A549 (cell line): Measurements from ENCODE around the gene SACM1L.

Source experiments
- CTCF ChIP-seq: fragments of >200 bp; sonication (Bioruptor Twin); formaldehyde crosslinking; IDR thresholded peaks from 3 replicates; pipeline ENCODE4 v1.5.1; 2016
- ESRRA ChIP-seq: fragments of 150-350 bp; IDR thresholded peaks from 2 replicates; pipeline ENCODE4 v1.6.1; 2014; ENCODE audit warnings: mild to moderate bottlenecking, low read length, borderline replicate concordance
- PHF8 ChIP-seq: fragments of 200-600 bp; sonication (generic); IDR thresholded peaks from 2 replicates; pipeline ENCODE4 v1.6.1; 2016; ENCODE audit warnings: low read depth, mild to moderate bottlenecking, antibody characterized with exemption, moderate library complexity, borderline replicate concordance
- POLR2A ChIP-seq: IDR thresholded peaks from 2 replicates; pipeline ENCODE4 v1.6.1; 2012; ENCODE audit warnings: mild to moderate bottlenecking, low read length
- REST ChIP-seq: fragments of 200-600 bp; sonication (generic); IDR thresholded peaks from 2 replicates; pipeline ENCODE4 v1.6.1; 2016; ENCODE audit warnings: antibody characterized with exemption, mild to moderate bottlenecking, moderate library complexity
- SMC3 ChIP-seq: fragments of >200 bp; sonication (Bioruptor Twin); formaldehyde crosslinking; IDR thresholded peaks from 3 replicates; pipeline ENCODE4 v1.6.1; 2018; ENCODE audit warnings: inconsistent platforms

GRCh38 chr3:45688194-45688881, 858 bp upstream of the SACM1L start:
- TF ChIP-seq ESRRA (no peak), POLR2A (no peak), REST (no peak), CTCF (no peak), SMC3 (no peak), PHF8 (no peak)
